Measurements from ENCODE around the gene TMPRSS7.

TMPRSS7 gene

GRCh38 chr3:112122870-112123269, 88.3 kb downstream of the TMPRSS7 start:
- Histone ChIP-seq H3K4me3 (ENCODE audit: low read length) (no peak overlapping the region), H3K79me2 (ENCODE audit: low read length) (no peaks in the 10 kb centered on the region), H4K20me1 (ENCODE audit: insufficient read depth, low read length) (no peaks in the 10 kb centered on the region), H3K4me1 (ENCODE audit: low read length) (peaks cover 50% of the 10 kb centered on the region), H3K27me3 (ENCODE audit: low read depth, low read length) (no peaks in the 10 kb centered on the region), H3K9ac (ENCODE audit: low read length) (no peak overlapping the region), H2AFZ (ENCODE audit: low read depth, low read length) (no peak overlapping the region), H3K4me2 (ENCODE audit: low read length) (no peak overlapping the region), H3K36me3 (replicated peaks; ENCODE audit: low read depth, low read length) (peaks cover 3% of the 10 kb centered on the region), H3K9me3 (ENCODE audit: insufficient read depth, low read length) (no peaks in the 10 kb centered on the region), H3K27ac (ENCODE audit: low read length) (no peak overlapping the region)
- TF ChIP-seq CTCF (IDR thresholded peaks at IDR 0.05; ENCODE audit: low read depth, low read length) (no peak), EZH2phosphoT487 (IDR thresholded peaks at IDR 0.05; ENCODE audit: low read depth) (no peak)

- Histone ChIP-seq H3K79me2 (ENCODE audit: low read length) (no peaks in the 10 kb centered on the region), H3K9ac (ENCODE audit: low read length) (no peak overlapping the region), H3K4me3 (ENCODE audit: low read length) (no peak overlapping the region), H3K9me3 (ENCODE audit: insufficient read depth, low read length) (no peaks in the 10 kb centered on the region), H3K4me2 (ENCODE audit: low read length) (no peak overlapping the region; the same call in 1 of the 2 replicates), H3K27ac (ENCODE audit: low read length) (no peak overlapping the region), H3K27me3 (ENCODE audit: low read depth, low read length) (no peaks in the 10 kb centered on the region), H4K20me1 (ENCODE audit: insufficient read depth, low read length) (no peaks in the 10 kb centered on the region), H2AFZ (ENCODE audit: low read depth, low read length) (no peak overlapping the region), H3K36me3 (replicated peaks; ENCODE audit: low read depth, low read length) (peaks cover 3% of the 10 kb centered on the region), H3K4me1 (ENCODE audit: low read length) (peaks cover 50% of the 10 kb centered on the region)
- TF ChIP-seq EZH2phosphoT487 (IDR thresholded peaks at IDR 0.05; ENCODE audit: low read depth): no peak
- no peak for TF ChIP-seq CTCF (IDR thresholded peaks at IDR 0.05; ENCODE audit: low read depth, low read length)
Measured at GRCh38 chr3:112123548-112123947, 89.0 kb downstream of the TMPRSS7 start.

GRCh38 chr3:112124907-112125607, 90.5 kb downstream of the TMPRSS7 start:
- H3K4me1 ChIP-seq (ENCODE audit: low read length): peaks cover 52% of the 10 kb centered on the region
- TF ChIP-seq EZH2phosphoT487 (IDR thresholded peaks at IDR 0.05; ENCODE audit: low read depth) (no peak), CTCF (IDR thresholded peaks at IDR 0.05; ENCODE audit: low read depth, low read length) (no peak)
- no peak overlapping the region for H2AFZ ChIP-seq (ENCODE audit: low read depth, low read length)
- no peaks in the 10 kb centered on the region for H4K20me1 ChIP-seq (ENCODE audit: insufficient read depth, low read length)
- H3K27ac ChIP-seq (ENCODE audit: low read length): no peak overlapping the region
- no peaks in the 10 kb centered on the region for H3K27me3 ChIP-seq (ENCODE audit: low read depth, low read length)
- H3K79me2 ChIP-seq (ENCODE audit: low read length): no peaks in the 10 kb centered on the region
- no peak overlapping the region for H3K4me3 ChIP-seq (ENCODE audit: low read length)
- H3K36me3 ChIP-seq (replicated peaks; ENCODE audit: low read depth, low read length): no peaks in the 10 kb centered on the region
- H3K9ac ChIP-seq (ENCODE audit: low read length): no peak overlapping the region
- H3K9me3 ChIP-seq (ENCODE audit: insufficient read depth, low read length): no peaks in the 10 kb centered on the region
- H3K4me2 ChIP-seq (ENCODE audit: low read length): no peak overlapping the region

- Histone ChIP-seq H3K36me3 (replicated peaks; ENCODE audit: low read depth, low read length) (no peaks in the 10 kb centered on the region), H2AFZ (ENCODE audit: low read depth, low read length) (no peak overlapping the region), H3K9ac (ENCODE audit: low read length) (no peak overlapping the region), H3K4me2 (ENCODE audit: low read length) (no peak overlapping the region), H3K27me3 (ENCODE audit: low read depth, low read length) (no peaks in the 10 kb centered on the region), H3K4me3 (ENCODE audit: low read length) (no peak overlapping the region), H3K27ac (ENCODE audit: low read length) (no peak overlapping the region), H3K4me1 (ENCODE audit: low read length) (peaks cover 42% of the 10 kb centered on the region), H3K9me3 (ENCODE audit: insufficient read depth, low read length) (no peaks in the 10 kb centered on the region), H4K20me1 (ENCODE audit: insufficient read depth, low read length) (no peaks in the 10 kb centered on the region), H3K79me2 (ENCODE audit: low read length) (no peaks in the 10 kb centered on the region)
- TF ChIP-seq EZH2phosphoT487 (IDR thresholded peaks at IDR 0.05; ENCODE audit: low read depth) (no peak), CTCF (IDR thresholded peaks at IDR 0.05; ENCODE audit: low read depth, low read length) (no peak)
Measured at GRCh38 chr3:112126511-112126911, 92.0 kb downstream of the TMPRSS7 start.
